Activated CD8-positive, alpha-beta memory T cell treated with anti-CD3 and anti-CD28 coated beads, Interleukin-2, amount 50 U/mL, for 4 hours (primary cell): ENCODE measurements around the gene TMEM72.
A peak's percentile ranks its signal among the peaks of the same experiment; 100 is the strongest.
"Not testable (repeated sequence)": the region's sequence is repeated elsewhere in the genome, so short reads cannot be mapped to it uniquely, and the experiment has no call there.

Experiments used
- DNase-seq: peaks from one replicate; pipeline ENCODE4 v3.0.0-alpha.2; 2020

The TMEM72 gene

GRCh38 chr10:44911081-44911540, at the start of gene TMEM72:
TSS of gene TMEM72 (plus strand) at chr10:44911337. CDS start at chr10:44911513, 176 bp downstream.
- DNase-seq, result no peak

- no peak for DNase-seq
These were observed 49.0 kb upstream of the TMEM72 start for GRCh38 chr10:44862006-44862751.

GRCh38 chr10:44862924-44863323, 48.2 kb upstream of the TMEM72 start:
- no peak for DNase-seq

GRCh38 chr10:44863344-44864047, 47.6 kb upstream of the TMEM72 start:
- no peak for DNase-seq

GRCh38 chr10:44864051-44864450, 47.1 kb upstream of the TMEM72 start:
- DNase-seq, result no peak

- peak; percentile 86 for DNase-seq
These were observed 46.4 kb upstream of the TMEM72 start for GRCh38 chr10:44864637-44865288.

GRCh38 chr10:44865289-44865671, 45.9 kb upstream of the TMEM72 start:
- no peak for DNase-seq

GRCh38 chr10:44866367-44866766, 44.8 kb upstream of the TMEM72 start:
- not testable (repeated sequence) for DNase-seq

GRCh38 chr10:44870031-44870430, 41.1 kb upstream of the TMEM72 start:
- DNase-seq, result no peak

GRCh38 chr10:44873160-44873559, 38.0 kb upstream of the TMEM72 start:
- DNase-seq, result no peak

- no peak for DNase-seq
These were observed 37.0 kb upstream of the TMEM72 start for GRCh38 chr10:44874166-44874565.

- peak; percentile 74 for DNase-seq
These were observed 32.2 kb upstream of the TMEM72 start for GRCh38 chr10:44878706-44879530.

- no peak for DNase-seq
These were observed 31.6 kb upstream of the TMEM72 start for GRCh38 chr10:44879531-44879899.

GRCh38 chr10:44880090-44880715, 30.9 kb upstream of the TMEM72 start:
- no peak for DNase-seq

- DNase-seq, result no peak
These were observed 29.5 kb upstream of the TMEM72 start for GRCh38 chr10:44881649-44882048.

- no peak for DNase-seq
These were observed 28.9 kb upstream of the TMEM72 start for GRCh38 chr10:44882166-44882720.

GRCh38 chr10:44883593-44884331, 27.4 kb upstream of the TMEM72 start:
- no peak for DNase-seq

- no peak for DNase-seq
These were observed 25.4 kb upstream of the TMEM72 start for GRCh38 chr10:44885710-44886109.

- DNase-seq, result no peak
These were observed 24.2 kb upstream of the TMEM72 start for GRCh38 chr10:44886966-44887365.

- no peak for DNase-seq
These were observed 22.3 kb upstream of the TMEM72 start for GRCh38 chr10:44888886-44889285.

GRCh38 chr10:44889834-44890233, 21.3 kb upstream of the TMEM72 start:
- no peak for DNase-seq
